Left kidney (tissue), 2 donors: ENCODE results near the gene KCNS1. TPM values are rescaled to one million over a fixed set of nuclear protein-coding genes. Genes with fewer than 3 reads are reported as not detected.
A peak's percentile ranks its signal among the peaks of the same experiment; 100 is the strongest.

ENCODE experiments used
- DNase-seq: peaks from one replicate; pipeline ENCODE4 v3.0.0-alpha.2; 2013
- polyA plus RNA-seq: library from polyadenylated mRNA; unstranded; fragments of 120-200 nt; gene quantifications from one replicate; pipeline ENCODE4 v1.2.1, GENCODE V29; 2013; ENCODE audit not compliant: insufficient read length

Gene KCNS1
- polyA plus RNA-seq, 1 donor = 0.55 TPM

DNA sequence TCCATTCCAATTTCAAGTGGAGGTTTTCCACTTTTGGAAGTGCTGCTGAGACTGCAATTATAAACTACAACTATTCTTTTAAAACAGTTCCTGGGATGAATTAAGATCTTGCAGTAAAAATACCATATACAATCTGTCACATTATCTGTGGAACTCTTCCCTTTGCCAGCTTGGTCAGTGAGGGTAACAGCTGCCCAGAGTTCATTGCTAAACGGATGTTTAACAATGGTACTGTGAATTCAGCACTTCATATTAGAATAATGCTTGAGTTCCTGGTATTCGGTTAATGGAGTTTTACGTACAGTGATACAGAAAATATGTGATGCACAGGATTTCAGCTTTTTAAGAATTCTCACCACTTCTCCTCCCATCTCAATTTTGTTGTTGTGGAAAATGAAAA is 51.5 kb downstream of the KCNS1 start:
- DNase-seq = no peak

DNA sequence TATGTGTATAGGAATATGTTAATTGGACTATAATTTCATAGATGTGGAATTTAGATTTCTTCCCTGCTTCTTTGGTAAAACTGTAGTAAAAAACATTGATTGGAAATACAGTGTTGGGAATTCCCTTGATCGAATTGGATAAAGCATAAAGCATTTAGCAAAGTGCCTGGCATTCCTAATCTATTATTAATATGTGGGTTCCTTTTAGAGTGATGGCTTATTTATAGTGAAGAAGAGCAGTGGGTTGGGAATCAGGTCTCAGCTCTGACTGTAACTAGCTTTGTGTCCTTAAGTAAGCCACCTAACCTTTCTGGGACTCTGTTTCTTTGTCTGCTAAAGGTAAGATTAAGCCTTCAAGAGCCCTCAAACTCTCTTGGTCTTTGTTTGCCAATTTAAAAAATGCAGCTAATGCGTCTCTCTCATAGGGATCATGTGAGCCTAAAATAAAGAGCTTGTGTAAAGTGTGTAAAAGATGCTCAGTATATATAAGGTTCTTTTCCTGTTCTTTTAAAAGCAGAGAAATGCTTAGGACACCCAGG is 53.3 kb downstream of the KCNS1 start:
- no peak for DNase-seq

DNA sequence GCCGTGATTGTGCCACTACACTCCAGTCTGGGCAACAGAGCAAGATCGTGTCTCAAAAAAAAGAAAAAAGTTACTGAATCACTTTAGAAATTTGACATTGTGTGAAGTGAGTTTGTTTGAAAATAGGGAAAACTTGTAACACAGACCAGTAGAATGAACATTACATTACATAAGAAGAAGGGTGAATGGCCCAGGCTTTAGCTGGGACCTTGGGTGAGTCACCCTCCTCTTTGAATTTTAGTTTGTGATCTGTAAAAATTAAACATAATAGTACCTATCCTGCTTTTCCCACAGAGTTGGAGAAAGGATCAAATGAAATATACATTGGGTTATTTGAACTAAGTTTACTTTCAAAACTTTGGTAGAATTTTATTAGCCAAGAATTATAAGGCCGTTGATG is 56.3 kb downstream of the KCNS1 start:
- no peak for DNase-seq

DNA sequence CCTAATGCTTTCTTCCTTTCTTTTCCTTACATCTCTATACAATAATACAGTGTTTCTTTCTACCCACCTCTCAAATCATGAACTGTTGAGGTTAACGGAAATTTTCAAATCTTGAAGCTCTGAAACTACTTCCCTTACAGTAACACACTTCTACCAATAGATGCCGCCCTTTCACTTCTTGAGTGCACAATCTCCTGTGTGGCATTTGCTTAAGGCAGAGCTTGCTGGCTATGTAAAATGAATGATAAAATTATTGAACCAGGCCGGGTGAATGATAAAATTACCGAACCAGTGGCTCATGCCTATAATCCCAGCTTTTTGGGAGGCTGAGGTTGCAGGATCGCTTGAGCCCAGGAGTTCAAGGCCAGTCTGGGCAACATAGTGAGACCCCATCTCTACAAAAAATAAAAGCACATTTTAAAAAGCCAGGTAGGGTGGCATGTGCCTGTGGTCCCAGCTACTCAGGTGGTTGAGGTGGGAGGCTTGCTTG is 56.8 kb downstream of the KCNS1 start:
- DNase-seq = peak; percentile 71

DNA sequence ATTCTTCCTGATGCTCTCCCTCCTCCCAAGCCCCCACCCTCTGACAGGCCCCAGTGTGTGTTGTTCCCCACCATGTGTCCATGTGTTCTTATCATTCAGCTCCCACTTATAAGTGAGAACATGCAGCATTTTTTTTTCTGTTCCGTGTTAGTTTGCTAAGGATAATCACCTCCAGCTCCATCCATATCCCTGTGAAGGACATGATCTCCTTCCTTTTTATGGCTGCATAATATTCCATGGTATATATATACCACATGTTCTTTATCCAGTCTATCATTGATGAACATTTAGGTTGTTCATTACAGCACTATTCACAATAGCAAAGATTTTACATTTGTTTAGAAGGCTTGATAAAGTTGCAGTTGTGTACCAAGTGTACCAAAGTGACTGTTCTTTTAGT is 57.9 kb downstream of the KCNS1 start:
- no peak for DNase-seq

Other genes with a start within 250 kb of the KCNS1 start
- gene YWHAB, start 215.4 kb downstream of the KCNS1 start, polyA plus RNA-seq = 236 TPM
- 105 TPM for gene PABPC1L, start 191.1 kb downstream of the KCNS1 start, polyA plus RNA-seq
- gene TOMM34, start 140.7 kb downstream of the KCNS1 start, polyA plus RNA-seq = 40.4 TPM
- gene STK4, start 134.6 kb downstream of the KCNS1 start, polyA plus RNA-seq = 22.8 TPM
- not detected for gene WFDC5, start 14.0 kb upstream of the KCNS1 start, polyA plus RNA-seq
- gene WFDC12, start 23.3 kb upstream of the KCNS1 start, polyA plus RNA-seq = not detected
- gene PI3, start 73.8 kb upstream of the KCNS1 start, polyA plus RNA-seq = not detected
- gene SEMG1, start 105.9 kb upstream of the KCNS1 start, polyA plus RNA-seq = not detected
- gene SEMG2, start 120.2 kb upstream of the KCNS1 start, polyA plus RNA-seq = not detected
- 0.40 TPM for gene SLPI, start 153.4 kb upstream of the KCNS1 start, polyA plus RNA-seq
- gene RBPJL, start 205.7 kb upstream of the KCNS1 start, polyA plus RNA-seq = not detected
- 0.25 TPM for gene MATN4, start 207.2 kb upstream of the KCNS1 start, polyA plus RNA-seq
- gene SDC4, start 247.3 kb upstream of the KCNS1 start, polyA plus RNA-seq = 156 TPM